Epidermal melanocyte (primary cell): ENCODE measurements around the gene ATAD1.
"Not testable (repeated sequence)": the region's sequence is repeated elsewhere in the genome, so short reads cannot be mapped to it uniquely, and the experiment has no call there.

Experiments used
- DNase-seq: peaks from one replicate; pipeline ENCODE4 v3.0.0; 2011; ENCODE audit warnings: low spot score; ENCODE audit not compliant: insufficient read length

The ATAD1 gene

DNA sequence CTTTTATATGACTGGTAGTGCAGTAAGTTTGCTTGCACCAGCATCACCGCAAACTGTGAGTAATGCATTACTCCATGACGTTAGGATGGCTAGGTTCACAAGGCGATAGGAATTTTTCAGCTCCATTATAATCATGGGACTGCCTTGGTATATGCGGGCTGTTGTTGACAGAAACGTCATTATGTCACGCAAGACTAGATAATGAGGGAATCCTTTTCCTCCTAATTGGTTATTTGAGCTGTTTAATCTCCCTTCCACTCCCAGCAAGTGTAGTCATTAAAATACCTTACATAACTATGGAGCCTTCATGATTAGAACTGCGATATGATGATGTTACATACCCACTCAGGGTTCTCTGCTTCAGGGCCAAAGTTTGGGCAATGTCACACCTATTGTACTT is 28.0 kb upstream of the ATAD1 start:
- DNase-seq: no peak

DNA sequence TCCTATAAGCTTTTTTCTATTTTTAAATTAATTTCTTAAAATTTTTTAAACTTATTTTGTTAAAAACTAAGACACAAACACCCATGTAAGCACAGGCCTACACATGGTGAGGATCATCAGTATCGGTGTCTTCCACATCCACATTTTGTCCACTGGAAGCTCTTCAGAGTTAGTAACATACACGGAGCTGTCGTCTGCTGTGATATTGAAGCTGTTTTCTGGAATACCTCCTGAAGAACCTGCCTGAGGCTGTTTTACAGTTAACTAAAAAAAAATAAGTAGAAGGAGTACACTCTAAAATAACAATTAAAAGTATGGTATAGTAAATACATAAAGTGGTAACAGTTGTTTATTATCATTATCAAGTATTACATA is 27.6 kb upstream of the ATAD1 start:
- DNase-seq: no peak

DNA sequence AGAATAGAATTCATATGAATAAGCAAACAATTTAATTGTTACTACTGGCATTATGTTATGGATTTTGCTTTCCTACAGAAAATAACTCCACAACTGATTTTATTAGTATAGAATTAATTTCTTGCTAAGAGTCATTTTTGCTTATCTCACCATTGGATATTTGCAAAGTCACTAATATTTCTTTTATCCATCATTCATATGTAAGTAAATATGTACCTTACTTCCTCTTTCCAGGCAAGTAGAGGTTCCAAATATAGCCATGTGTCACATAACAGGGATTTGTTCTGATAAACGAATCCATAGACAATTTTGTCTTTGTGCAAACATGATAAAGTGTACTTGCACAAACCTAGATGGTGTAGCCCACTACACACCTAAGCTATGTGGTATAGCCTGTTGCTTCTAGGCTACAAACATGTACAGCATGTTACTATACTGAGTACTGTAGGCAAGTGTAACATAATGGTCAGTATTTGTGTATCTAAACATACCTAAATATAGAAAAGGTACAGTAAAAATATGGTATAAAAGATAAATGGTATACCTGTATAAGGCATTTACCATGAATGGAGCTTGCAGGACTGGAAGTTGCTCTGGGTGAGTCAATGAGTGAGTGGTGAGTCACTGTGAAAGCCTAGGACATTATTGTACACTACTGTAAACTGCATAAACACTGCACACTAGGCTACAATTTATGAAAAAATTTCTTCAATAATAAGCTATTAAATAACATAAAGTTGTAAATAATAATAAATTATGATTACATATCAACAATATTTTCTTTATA is 27.0 kb upstream of the ATAD1 start:
- DNase-seq: no peak

DNA sequence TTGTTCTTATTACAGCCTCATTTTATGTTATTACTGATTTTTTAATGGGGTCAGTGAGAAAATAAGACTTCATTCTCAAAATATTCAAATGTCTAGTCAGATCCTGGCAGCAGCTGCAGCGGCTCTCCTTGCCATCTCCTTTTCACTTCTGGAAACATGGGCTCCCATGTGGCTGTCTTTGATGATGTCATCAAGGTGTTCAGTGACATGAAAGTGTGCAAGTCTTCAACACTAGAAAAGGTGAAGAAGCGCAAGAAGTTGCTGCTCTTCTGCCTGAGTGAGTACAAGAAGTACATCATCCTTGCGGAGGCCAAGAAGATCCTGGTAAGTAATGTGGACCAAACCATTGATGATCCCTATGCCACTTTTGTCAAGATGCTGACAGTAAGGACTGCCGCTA is 25.7 kb upstream of the ATAD1 start:
- no peak for DNase-seq

DNA sequence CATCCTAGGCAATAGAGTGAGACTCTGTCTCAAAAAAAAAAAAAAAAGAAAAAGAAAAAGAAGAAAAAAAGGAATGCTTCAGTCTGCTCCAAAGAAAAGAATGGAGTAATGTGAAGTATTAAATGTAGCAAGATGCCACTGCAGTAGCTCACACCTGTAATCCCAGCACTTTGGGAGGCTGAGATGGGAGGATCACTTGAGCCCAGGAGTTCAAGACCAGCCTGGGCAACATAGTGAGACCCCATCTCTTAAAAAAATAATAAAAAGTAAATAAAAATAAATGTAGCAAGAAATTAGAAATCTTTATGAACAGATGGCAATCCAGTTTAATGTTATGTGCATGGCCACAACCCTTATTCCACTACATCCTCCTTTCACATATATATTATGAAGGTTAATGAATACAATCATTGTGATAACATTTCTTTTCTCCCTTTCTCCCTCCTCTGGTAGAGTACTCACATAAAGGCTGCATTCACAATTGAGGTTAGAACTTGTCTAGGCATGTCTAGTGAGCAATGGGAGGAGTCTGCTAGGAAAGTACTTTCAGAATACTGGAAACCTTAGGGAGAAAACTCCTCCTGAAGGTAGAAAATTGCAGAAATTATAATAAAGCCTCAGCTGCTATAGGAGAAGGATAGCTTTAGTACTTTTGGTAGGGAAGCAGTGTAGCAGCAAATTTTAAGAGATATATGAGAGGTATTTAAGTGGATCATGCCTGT is 24.9 kb upstream of the ATAD1 start:
- DNase-seq: no peak

DNA sequence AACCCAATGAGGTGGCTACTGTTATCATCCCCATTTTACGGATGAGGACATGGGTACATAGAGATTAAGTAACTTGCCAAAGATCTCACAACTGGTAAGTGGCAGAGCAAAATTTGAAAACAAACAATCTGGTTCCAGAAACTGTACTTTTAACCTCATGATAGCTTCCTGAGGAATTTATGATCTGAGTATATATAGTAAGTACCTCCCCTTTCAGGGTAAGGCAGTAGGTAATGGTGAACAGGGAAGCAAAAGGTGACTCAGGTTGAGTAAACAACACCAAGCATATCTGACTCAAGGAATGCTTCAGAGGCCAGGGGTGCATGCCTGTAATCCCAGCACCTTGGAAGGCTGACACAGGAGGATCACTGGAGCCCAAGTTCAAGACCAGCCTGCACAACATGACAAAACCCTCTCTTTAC is 24.2 kb upstream of the ATAD1 start:
- DNase-seq: no peak

DNA sequence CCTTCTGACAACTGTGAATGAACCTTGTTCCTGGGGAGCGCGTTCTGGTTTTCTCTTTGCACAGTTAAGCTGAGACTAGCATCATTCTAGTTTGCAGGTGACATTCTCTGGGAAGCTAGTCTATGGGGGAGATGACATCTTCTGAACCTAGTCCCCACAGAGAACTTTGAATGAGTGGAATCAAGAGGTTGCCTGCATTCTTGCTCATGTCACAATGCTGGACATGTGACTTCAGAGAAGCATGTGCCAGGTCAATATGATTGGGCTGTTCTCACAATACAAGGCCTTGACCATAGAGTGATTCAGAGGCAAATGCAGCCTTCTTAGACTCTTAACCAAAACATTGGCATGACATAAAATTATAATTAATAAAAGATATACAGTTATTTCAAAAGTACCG is 23.2 kb upstream of the ATAD1 start:
- DNase-seq: no peak

DNA sequence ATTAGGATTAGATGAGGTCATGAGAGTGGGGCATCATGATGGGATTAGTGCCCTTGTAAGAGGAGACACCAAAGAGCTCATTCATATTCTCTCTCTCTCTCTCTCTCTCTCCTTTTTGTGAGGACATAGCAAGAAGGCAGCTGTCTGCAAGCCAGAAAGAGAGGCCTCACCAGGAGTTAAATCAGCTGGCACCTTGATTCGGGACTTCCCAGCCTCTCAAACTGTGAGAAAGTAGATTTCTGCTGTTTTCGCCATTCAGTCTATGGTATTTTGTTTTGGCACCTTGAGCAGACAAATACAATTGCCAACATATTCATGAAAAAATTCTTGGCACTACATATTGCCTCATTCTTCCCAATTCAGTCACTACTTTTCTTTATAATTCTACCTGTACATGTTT is 20.6 kb upstream of the ATAD1 start:
- DNase-seq: no peak

DNA sequence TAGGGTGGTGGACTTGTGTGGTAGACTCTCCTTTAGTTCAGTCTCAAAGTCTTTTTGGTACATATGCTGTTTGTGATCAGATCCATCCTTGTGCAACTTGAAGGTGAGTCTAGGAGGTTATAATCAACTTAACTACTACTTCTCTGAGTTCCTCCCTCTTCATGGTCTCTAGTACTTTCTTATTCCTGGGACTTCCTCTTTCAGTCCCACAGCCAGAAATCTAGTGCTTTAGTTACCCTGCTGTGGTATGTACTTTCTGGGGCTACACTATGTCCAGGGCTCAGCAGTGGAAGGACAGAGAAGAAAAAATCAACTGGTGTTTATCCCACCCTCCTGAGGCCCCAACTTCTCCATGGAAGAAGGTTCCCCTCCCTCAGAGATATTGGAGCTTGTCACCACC is 19.4 kb upstream of the ATAD1 start:
- no peak for DNase-seq

DNA sequence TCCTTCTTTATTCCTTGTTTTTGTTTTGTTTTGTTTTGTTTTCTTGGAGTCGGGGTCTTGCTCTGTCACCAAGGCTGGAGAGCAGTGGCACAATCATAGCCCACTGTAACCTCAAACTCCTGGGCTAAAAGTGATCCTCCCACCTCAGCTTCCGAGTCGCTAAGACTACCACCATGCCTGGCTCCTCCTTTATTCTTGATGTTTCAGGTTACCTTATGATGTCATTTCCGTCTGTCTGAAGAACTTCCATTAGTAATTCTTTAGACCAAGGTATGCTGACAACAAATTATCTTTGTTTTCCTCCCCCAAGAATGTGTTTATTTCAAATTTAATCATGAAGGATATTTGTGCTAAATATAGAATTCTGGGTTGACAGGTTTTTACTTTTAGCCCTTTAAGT is 18.1 kb upstream of the ATAD1 start:
- DNase-seq: no peak

DNA sequence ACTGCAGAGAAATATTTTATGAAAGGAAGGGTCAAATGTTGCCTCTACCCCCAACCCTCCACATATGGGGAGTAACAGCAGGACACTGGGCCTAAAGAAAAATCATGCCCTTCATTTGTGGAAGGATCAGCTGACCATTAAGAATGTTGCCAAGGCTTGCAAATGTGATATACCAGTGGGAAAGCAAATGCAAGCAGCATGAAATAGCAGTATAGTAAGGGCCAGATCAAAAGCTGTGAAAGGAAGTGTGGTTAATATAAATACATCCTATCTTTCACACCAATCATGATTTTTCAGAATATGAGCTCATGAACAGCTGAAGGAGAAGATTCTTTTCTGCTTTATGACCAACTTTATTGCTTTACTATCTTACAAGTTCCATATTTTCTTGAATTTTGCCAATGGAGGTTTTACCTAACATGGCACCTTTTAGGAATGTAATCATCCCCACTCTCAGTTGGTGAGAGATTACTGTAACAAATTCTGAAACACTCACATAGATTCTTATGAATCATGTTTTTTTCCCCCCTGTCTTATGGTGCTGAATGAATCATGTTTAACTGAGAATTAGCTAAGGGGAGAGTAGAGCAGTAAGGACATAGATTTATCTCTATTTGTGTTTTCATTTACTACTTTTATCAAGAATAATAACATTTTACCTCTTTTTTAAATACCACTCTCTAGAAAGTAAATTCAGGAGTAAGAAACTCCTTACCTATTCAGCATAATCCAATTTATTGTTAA is 12.1 kb upstream of the ATAD1 start:
- no peak for DNase-seq

DNA sequence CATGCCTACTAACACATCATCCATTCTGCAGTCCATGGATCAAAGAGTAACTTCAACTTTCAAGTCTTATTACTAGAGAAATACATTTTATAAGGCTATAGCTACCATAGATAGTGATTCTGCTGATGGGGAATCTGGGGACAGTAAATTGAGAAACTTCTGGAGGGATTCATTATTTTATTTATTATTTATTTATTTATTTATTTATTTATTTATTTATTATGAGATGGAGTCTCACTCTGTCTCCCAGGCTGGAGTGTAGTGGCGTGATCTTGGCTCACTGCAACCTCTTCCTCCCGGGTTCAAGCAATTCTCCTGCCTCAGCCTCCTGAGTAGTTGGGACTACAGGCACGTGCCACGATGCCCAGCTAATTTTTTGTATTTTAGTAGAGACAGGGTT is 11.0 kb upstream of the ATAD1 start:
- not testable (repeated sequence) for DNase-seq

DNA sequence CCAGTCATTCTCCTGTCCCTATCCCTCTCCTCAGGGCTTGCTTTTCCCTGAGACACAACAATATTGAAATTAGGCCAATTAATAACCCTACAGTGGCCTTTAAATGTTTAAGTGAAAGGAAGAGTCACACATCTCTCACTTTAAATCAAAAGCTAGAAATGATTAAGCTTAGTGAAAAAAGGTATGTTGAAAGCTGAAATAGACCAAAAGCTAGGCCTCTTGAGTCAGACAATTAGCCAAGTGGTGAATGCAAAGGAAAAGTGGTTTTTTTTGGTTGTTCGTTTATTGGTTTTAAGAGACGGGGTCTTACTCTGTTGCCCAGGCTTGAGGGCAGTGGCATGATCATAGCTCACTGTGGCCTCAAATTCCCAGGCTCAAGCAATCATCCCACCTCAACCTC is 9.7 kb upstream of the ATAD1 start:
- no peak for DNase-seq

DNA sequence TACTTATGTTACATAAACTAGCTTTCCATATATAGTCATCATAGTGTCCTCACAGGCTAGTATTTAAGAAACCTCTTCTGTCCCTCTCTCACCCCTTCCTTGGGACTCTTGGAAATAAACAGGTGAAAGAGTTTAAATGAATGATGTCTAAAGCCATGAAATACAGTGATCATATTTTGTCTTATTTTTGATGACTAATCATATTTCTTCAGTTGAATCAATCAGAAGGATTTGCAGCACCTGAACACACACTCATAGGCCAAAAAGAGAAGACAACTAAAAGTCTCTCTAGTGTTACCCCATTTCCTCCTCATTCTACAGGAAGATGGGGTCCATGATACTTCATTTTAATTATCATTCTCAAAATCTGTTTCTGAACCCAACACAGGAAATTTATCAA is 8.6 kb upstream of the ATAD1 start:
- DNase-seq: no peak

DNA sequence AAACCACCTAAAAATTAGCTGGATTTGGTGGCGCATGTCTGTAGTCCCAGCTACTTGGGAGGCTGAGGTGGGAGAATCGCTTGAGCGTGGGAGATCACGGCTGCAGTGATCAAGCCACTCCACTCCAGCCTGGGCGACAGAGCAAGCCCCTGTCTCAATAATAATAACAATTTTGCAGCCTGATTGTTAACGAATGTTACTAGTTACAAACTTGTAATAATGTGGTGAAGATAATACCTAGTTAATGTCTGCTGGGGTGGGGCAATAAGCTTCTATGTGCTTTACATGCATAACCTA is 1.2 kb upstream of the ATAD1 start:
- DNase-seq: no peak

DNA sequence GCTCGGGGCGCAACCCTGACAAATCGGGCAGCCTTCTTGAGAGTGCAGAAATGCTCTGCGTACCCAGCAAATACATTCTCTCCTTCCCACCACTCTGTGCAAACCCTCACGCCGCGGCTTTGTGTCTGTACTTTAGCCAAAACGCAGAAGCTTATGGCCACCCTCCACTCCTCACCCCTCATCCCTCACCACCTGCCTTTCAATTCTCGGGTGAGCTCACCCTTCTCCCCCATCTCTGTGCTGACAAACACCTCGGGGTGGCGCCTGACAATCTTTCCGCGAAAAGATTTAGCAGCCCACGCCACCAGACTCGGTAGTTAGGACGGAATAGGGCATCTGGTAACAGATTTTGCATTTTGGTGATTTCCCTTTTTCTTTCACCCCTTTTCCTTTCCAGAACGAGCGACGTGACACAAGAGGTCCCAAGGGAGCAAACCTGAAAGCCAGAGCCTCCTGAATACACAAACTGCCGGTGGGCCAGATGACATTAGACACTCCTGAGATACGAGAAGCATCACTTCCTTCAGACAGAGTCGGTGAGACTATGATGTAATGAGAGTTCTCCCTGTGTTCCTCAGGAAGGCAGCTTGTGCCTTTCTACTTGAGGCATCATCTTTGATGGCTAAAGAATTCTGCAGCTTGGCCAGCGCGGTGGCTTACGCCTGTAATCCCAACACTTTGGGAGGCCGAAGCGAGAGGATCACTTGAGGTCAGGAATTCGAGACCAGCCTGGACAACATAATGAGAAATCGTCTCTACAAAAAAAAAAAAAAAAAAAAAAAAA is 671 bp upstream of the ATAD1 start:
- no peak for DNase-seq

DNA sequence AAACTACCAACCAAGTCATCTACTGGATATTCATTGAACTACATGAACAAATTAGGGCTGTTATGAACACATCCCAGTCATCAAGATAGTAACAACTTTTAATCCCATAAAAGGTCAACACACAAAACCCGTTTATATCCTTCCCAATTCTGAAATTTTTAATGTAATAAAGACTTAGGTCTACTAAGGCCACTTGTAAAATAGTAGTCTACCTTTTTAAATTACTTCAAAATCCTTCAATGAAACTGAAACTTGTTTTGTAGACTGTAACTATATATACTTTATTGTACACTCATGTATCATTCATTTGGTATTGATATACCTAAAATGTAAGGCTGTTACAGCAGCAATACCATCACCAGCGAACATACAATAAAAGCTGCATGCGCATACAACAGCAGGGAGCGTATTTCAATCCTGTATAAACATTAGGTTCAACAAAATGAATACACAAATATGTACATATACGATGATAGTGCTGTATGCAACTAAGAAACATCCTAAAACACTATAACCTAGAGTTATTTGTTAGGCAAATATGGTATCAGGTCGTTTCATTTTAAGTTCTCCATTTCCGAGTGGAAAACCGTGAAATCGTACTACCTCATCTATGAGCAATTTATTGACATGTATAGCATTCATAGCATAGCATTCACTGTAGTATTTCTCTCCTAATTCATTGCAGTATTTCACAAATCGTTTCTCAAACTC is 973 bp downstream of the ATAD1 start:
- DNase-seq: no peak

DNA sequence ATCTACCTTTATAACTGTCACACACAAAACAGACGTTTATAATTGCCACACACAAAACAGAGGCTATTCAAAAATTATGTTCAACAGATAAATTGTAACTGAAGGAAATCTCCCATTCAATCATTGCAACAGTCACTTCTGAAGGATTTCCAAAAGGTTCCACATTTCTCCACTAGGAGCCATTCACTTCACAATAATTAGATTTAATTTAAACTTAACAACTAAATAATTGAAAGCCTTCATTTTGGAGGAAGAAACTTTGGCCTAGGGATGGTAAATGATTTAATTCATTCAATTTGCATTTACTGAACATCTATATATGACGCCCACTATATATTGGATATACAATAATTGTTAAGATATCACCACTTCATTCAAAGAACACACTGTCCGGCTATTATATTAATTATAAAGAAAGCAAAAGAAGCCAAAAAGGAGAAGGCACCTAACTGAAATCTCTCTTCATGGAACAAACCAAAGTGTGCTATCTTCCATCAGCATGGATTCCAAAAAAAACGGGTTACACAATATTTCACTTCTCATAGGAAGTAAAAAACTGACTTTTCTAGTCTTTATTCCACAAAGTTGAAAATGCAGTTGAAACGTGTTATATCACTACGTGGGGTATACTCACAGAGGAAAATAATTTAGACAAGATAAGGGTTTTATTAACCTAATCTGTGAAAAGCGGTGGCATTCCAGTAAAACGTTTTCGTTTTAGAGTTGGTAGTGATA is 1.7 kb downstream of the ATAD1 start:
- no peak for DNase-seq

DNA sequence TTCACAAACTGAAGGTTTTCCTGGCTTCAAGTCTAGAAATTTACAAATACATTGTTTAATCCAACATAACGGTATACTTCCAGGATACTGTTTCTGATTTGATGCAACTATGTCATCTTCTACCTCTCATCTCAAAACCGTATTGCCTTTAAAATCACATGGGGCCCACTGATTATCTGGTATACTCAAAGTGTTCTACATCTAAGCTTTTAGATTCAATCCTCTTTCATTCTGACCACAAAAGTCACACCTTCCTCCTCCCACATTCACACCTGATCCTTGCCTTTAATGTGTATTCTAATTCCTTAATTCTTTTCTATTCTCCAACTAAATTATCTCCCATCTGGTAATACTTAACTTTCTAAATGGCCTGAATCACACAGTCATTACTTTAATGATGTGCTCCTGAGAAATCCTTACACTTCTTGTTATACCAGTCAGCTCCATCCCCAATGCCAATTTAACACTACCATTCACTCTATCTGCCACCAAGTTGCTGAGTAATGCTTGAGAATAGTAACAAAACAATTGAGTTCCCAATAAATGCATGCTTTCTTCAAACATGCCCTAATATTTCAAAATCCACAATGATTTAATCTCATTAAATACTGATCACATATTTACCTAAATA is 13.0 kb downstream of the ATAD1 start:
- no peak for DNase-seq

DNA sequence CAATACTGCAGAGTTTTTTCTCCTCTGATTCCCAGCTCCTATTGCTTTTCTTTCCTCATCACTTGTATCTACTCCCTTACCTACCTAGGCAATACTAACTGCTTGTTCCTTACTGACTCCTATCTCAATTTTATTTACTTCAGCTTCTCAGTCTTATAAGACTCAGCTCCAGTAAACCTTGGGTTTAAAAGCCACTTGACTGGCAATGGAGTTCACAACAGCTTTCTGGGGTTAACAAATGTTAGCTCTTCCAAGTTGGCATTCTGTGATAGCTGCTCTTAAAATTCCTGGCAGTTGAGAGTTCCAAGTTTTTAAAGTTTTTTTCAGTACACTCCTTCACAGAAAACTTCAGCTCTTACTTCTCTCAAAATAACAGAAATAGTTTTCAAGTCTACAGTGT is 14.2 kb downstream of the ATAD1 start:
- no peak for DNase-seq
